PC-3 (cell line): Measurements from ENCODE around the gene NAGPA.

ENCODE experiments used
- EZH2phosphoT487 ChIP-seq: fragments of 300-600 bp; sonication (generic); IDR thresholded peaks from 2 replicates; pipeline ENCODE4 v1.6.1; 2018; ENCODE audit warnings: mild to moderate bottlenecking, antibody characterized with exemption, low read length, borderline replicate concordance
- TF ChIP-seq, protein P1 (sequence below): fragments of 300-600 bp; sonication (generic); conservative IDR thresholded peaks from 2 replicates; pipeline ENCODE4 v1.5.1; 2017; ENCODE audit warnings: antibody characterized with exemption, low read depth, mild to moderate bottlenecking, low read length

DNA sequence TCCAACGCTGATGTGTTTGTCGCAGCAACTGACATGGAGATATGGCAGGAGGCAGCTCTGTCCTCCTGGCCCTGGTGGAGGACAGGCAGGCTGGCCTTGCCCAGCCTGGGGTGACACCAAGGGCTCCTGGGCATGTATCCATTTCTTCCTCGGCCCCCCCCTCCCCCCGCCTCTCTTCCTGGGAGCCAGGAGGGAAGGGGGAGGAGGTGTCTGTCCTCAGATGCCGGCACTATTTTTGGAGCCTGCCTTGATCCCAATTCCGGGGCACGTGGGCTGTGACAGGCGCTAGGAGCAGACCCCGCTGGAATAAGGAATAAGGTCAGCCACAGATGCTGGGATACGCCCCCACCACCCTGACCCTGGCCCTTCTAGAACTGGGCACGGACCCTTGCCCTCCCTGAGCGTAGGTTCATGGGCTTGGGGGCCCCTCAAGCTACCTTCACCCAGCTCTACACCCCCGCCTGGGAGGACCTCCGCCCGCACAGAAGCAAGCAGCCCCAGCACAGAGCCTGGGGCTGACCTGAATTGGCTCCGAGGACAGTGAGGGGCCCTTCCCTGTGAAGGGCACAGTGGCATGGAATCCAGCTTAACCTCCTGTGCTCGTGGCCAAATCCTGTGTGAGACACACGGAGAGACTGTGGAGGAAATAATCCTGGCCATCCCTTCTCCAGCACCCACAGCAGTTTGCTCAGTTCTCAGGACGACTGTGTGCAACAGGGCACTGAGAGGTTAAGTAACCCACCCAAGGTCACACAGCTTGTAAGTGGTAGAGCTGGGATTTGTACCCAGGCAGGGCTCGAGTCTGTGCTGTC is 51.5 kb downstream of the NAGPA start:
- no peak for TF ChIP-seq EZH2phosphoT487
- TF ChIP-seq, protein P1, sequence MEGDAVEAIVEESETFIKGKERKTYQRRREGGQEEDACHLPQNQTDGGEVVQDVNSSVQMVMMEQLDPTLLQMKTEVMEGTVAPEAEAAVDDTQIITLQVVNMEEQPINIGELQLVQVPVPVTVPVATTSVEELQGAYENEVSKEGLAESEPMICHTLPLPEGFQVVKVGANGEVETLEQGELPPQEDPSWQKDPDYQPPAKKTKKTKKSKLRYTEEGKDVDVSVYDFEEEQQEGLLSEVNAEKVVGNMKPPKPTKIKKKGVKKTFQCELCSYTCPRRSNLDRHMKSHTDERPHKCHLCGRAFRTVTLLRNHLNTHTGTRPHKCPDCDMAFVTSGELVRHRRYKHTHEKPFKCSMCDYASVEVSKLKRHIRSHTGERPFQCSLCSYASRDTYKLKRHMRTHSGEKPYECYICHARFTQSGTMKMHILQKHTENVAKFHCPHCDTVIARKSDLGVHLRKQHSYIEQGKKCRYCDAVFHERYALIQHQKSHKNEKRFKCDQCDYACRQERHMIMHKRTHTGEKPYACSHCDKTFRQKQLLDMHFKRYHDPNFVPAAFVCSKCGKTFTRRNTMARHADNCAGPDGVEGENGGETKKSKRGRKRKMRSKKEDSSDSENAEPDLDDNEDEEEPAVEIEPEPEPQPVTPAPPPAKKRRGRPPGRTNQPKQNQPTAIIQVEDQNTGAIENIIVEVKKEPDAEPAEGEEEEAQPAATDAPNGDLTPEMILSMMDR = no peak
